Lung microvascular endothelial cell (primary cell): ENCODE data around the gene GRAP. TPM values are rescaled to one million over a fixed set of nuclear protein-coding genes. Genes with fewer than 3 reads are reported as not detected.

ENCODE experiments used
- DNase-seq, 2 donors: peaks; one replicate each; pipeline versions ENCODE4 v3.0.0 to v3.0.0-alpha.2; 2010; ENCODE audit warnings: low read depth in 2 of 2
- total RNA-seq: library from RNA; depleted of rRNA; stranded (reverse); fragments of >200 nt; gene quantifications from 2 replicates; pipeline ENCODE4 v1.2.1, GENCODE V29; 2014

GRAP gene
- total RNA-seq, 1 donor from 2014 or later: 267 TPM

GRCh38 chr17:19003543-19004420 is 43.0 kb downstream of the GRAP start:
- peak; percentile 35 to 38 for DNase-seq

GRCh38 chr17:19002805-19003542 is 43.8 kb downstream of the GRAP start:
- DNase-seq: peak in 1 of 2 donors; percentile 50

- no peak for DNase-seq
These were observed 44.7 kb downstream of the GRAP start for GRCh38 chr17:19001907-19002590.

GRCh38 chr17:19000531-19001325 is 46.0 kb downstream of the GRAP start:
- peak; percentile 26 to 41 for DNase-seq

GRCh38 chr17:18999911-19000310 is 46.8 kb downstream of the GRAP start:
- no peak for DNase-seq

- DNase-seq: no peak
These were observed 47.4 kb downstream of the GRAP start for GRCh38 chr17:18999394-18999793.

GRCh38 chr17:18997650-18998196 is 49.0 kb downstream of the GRAP start:
- no peak for DNase-seq

GRCh38 chr17:18996458-18996857 is 50.3 kb downstream of the GRAP start:
- DNase-seq: no peak

GRCh38 chr17:18995220-18995619 is 51.5 kb downstream of the GRAP start:
- DNase-seq: no peak

GRCh38 chr17:18994631-18995030 is 52.1 kb downstream of the GRAP start:
- DNase-seq: no peak

GRCh38 chr17:18993905-18994526 is 52.7 kb downstream of the GRAP start:
- no peak for DNase-seq

- DNase-seq: peak in 1 of 2 donors; percentile 57
These were observed 54.2 kb downstream of the GRAP start for GRCh38 chr17:18992454-18993130.

- no peak for DNase-seq
These were observed 55.0 kb downstream of the GRAP start for GRCh38 chr17:18991531-18992315.

GRCh38 chr17:18990331-18990730 is 56.4 kb downstream of the GRAP start:
- no peak for DNase-seq

GRCh38 chr17:18988546-18989173 is 58.1 kb downstream of the GRAP start:
- peak in 1 of 2 donors; percentile 79 for DNase-seq

GRCh38 chr17:18987862-18988545 is 58.8 kb downstream of the GRAP start:
- DNase-seq: no peak

- DNase-seq: no peak
These were observed 59.5 kb downstream of the GRAP start for GRCh38 chr17:18987230-18987610.
